Activated gamma-delta T cell treated with anti-CD3 and anti-CD28 coated beads, Interleukin-2, amount 50 U/mL, for 16 hours (primary cell): ENCODE data around the gene TNIK.

ENCODE experiments used
- DNase-seq: peaks from one replicate; pipeline ENCODE4 v3.0.0-alpha.2; 2020; ENCODE audit warnings: low read depth

The TNIK gene

DNA sequence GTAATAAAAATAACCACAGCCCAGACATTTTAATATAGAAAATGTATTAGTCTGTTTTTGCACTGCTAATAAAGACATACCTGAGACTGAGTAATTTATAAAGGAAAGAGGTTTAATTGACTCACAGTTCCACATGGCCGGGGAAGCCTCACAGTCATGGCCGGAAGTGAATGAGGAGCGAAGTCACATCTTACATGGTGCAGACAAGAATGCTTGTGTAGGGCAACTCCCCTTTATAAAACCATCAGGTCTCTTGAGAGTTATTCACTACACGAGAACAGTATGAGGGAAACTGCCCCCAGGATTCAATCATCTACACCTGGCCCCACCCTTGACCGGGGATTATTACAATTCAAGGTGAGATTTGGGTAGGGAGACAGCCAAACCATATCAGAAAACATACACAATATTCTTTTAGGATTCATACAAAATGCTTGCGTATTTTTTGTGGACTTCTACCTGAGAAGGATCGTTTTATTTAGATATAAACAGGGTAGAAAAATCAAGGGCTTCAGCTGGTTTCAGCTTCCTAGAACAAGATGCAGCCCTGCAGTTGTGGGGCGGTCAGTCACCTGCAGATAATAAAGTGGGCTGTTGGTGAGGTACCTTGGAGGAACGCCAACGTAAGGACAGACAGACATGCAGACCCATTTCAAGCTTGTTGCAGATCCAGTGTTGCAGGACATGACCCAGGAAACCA lies 101.9 kb downstream of the TNIK start:
- DNase-seq = no peak

DNA sequence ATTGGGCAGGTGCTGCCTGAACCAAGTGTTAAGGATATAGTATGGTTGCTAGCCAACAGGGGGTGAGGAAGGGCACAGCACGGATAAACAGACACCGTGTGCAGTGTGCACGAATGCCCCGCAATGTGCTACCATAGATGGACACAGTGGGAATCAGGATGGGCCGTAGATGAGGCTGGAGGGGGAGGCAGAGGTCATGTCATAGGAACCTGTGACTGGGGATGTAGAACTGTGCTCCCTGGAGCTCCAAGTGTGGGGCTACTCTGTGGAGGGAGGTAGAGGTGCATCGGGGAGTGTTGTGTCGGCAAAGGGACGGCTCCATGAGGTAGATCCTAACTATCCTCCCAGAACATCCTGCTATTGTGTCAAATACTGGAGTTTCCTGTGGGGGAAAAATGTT lies 102.5 kb downstream of the TNIK start:
- DNase-seq = no peak

DNA sequence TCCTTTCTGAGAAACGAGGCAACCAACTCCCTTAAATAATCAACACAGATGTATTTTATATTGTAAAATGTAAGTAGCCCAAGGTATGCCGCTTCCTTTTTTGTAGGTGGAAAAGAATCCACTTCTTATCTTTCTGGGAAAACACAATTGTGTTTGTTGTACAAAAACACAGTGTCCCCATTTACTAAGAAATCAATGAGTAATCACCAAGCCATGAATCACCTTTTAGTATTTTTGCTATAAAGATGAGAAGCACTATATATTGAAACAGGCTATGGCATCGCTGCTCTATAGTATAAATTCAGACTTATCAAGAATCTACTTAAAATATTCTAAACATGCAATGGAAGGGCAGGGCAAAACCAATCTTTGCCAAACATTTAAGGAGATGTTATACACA lies 104.0 kb downstream of the TNIK start:
- no peak for DNase-seq

DNA sequence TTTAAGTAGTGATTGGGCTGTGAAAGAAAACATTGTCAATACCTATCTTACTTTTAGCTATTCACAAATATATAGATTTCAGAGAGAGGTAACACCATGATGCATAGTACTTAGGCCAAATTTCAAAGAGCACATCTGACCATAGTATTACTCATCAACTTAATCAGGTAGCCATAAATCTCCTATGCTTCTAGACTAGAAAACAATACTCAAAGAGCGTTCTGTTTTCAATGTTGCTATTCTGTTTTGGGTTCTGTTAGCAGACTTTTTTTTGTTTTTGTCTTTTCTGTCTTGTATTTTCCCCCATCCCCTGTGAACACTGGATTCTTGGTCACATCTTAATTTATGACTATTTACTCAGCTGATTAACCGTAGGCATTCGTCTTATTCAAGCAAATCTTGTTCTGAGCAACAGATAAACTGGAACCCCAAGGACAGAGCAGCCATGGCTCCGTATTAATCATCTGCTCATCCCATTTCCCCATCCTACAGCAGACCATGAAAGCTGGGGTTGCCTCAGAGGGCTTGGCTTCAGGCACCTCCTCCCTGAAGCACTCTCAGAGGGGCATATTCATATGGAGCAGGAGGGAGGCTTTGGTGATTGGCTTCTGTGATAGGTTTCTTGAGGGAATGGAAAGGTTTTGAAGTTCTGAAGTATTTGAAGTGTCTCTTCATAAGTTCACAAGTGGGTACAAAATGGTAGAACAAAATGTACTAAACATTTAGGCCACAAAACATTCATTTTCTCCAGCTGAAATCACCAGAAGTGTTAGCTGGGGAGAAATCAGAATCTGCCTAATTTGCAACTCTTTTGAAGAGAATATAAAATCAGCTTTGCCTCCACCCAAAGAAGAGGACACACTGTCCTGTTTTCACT lies 105.3 kb downstream of the TNIK start:
- DNase-seq = no peak

DNA sequence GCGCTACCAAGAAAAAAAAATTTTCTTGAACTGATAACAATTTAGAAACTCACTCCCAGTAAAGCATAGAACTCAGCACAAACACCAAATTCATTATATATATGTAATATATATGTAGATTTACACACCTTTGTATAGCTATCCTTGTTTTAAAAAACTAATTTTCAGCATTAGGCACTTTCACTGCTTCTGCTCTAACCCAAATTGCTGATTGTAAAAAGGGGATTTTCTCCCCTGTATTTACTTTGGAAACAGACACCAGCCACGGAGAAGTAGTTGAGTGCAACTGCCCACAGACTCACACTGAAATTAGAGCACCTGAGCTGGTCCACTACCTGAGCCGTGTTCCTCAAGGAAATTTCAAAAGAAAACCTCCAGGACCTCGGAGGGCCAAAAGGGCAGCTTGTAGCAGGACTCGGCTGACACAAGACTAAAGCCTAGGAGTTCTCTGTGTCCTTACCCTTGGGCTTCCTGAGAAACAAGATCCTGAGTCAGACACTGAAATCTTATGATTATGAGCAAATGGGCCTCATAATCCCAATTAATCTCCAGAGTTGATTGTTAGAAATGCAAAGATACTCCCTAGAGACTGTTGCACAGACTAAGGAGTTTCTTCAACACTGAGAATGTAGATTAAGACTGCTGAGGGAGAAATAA lies 106.0 kb downstream of the TNIK start:
- no peak for DNase-seq

DNA sequence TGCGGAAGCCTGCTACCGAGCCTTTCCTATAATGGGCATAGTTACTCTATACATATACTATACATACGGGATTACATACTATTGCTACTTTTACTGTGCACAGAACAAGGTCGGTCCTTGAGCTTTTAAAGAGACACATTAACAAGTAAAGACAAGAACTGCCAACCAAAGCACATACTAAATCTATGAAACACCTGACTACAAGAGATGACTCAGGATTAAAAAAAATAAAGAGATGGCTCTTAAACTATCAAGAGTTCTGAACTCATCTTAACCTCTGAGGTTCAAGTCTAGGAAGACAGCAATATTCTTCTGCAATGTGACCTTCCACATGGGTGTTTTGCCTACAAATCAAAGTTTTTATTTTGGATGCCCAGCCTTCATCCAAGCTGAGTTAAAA lies 106.8 kb downstream of the TNIK start:
- DNase-seq = no peak

DNA sequence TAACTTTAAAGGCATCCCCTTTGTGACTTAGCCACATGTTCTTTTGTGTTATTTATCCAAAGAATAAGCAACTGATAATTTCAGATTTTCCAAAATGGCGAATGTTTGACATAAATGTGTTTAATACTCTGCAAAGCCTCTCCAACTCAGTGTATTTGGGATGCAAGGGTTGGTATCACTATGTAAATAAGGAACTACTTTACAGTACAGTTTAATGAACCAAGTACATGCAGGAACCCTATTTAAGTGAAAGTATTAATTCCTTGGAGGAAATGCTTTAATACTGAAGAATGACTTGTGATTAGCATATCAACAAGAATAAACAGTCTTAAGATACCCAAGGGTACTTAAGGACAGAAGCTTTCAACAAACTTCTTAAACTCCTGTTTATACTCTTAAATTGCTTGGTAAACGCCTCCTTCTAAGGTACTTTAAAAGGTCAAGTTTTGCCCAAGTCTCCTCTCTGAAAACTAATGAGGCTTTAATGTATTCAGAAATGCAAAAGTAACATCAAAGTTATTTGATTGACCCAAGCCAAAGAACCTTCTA lies 107.7 kb downstream of the TNIK start:
- DNase-seq = no peak

DNA sequence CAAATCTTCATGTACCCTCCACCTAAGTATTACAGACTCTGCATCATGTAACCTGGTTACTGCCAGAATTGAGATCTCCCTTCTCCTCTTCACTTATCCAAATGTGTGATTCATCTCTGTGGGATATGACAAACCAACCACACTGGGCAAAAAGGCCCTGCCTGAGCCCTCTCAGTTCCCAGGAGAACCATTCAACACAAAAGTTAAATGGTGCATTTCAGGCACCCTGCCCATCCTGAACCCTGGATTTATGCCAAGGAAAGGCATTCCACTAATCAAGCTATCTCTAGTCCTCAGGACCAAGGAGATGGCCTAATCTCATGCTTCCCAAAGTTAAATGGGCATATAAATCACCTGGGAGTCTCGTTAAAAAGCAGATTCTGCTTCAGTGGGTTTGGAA lies 108.5 kb downstream of the TNIK start:
- DNase-seq = no peak

DNA sequence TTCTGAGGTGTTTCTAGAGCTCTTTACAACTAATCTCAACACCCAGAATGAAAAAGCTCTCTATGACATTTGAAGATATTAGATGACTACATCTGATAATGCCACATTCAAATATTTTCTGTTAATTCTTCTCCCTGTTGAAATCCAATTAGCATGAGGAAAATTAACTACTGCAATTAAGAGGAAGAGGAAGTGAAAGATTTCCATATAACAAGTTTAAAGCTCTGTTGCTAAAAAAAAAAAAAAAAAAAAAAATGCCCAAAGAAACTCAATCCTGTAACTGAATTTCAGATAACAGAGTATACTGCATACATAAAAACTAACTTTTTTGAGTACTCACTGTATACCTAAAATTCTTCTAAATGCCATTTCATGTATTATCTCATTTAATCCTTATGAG lies 109.8 kb downstream of the TNIK start:
- DNase-seq = no peak

DNA sequence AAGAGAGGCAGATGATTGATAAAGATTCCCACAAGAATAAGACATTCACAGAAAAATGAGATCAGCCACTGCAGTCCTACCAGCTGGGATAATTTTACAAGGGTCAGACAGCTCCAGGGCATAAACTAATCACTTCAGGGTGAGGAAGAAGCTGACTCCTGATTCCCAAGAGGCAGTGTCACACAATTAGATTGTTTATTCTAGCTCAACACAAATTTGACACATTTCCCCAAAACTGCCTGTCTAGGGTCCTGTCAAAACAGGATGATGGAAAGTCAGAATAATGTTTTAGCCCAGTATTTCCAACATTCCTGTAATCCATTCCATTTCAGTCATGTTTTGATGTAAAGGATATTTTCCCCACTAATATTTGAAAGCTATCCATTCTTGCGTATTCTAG lies 110.8 kb downstream of the TNIK start:
- DNase-seq = no peak

DNA sequence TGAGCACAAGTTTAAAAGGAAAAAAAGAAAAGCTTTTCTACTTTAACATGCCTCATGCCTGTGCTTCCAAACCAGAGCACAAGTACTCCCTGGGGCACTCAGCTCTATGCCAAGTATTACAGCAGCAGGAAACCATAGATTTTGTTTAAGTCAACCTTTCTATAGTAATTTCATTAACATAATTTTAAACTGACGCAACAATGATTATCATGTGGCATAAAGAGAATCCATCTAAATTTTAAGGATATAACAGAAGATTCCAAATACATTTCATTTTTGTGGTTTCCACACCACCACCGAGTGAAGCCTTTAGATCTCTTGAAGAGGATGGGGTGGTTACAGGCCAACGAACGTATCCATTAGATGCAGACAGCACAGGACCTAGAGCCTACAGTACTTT lies 112.1 kb downstream of the TNIK start:
- DNase-seq = no peak

DNA sequence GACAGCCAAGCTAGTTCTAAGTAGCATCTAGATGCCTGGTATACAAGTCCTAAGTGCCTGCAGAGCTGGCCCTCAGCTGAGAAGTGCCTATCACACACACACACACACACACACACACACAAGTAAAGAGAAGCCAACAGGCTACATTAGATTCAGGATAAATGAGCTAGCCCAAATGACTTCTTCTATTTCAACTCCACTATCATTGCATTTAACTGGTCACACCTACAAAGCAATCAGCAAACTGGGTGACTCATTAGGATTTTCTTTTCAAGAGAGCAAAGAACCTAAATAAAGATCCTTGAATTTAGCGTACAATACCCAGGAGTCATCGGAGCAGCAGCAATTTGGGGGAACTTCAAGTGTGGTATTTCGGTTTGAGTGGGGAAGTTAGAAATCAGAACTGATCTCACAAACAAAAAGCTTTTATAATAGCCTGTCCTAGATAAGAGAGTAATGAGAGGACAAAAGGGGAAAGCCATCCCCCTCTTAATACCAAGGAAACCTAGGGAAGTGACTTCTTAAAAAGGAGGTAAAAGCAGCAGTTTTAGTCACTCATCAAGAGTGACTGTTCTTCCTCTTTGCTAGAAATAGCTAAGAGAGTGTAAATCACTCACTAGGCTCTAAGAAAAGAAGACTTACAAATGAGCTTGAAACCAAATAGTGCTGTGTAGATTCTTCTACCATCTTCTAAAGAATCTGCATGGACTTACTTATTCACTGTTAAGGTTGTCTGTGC lies 112.7 kb downstream of the TNIK start:
- no peak for DNase-seq

DNA sequence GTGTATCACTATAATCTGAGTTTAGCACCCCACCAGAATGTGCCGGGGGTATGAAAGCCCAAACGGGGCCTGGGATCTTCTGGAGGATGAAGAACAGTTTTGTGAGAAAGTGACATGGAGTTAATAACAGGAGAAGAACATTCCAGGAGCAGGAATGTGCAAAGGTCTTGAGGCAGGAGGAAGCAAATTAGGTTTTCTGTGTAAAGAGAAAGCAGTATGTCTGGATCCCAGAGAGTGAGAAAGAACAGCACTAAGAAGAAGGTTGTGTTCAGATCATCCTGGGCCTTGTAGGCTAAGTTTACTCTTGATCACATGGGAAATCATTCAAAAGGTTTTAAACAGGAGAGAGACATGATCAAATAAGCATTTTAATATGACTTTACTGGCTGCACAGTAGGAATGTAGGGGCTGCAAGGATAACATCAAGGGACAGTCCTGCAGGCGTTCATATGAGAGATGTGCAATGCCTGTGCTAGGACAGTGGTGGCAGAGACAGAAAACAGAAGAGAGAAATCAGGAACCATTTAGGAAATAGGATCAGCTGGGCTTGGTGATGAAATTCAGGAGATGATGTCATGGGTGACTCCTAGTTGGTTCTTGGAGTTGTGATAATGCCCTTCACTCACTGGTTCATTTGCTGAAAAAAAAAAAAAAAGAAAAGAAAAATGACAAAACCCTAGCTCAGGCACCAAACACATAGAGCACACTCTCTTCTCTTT lies 113.5 kb downstream of the TNIK start:
- DNase-seq = no peak

DNA sequence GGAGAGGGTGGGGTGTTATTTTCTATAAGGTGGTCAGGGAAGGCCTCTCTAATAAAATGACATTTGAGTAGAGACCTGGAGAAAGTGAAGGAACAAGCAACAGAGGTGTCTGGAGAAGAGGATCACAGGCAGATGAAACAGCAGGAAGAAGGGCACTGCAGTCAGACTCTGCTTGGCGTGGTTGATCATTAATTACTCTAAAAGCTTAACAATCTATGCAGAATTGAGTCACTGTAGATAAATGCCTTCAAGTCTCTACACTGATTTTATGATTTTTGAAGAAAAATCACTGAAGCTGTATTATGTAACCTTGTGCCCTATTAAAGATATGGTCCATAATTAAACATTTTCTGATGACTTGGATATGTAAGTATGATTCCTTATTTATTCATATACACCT lies 114.2 kb downstream of the TNIK start:
- no peak for DNase-seq

DNA sequence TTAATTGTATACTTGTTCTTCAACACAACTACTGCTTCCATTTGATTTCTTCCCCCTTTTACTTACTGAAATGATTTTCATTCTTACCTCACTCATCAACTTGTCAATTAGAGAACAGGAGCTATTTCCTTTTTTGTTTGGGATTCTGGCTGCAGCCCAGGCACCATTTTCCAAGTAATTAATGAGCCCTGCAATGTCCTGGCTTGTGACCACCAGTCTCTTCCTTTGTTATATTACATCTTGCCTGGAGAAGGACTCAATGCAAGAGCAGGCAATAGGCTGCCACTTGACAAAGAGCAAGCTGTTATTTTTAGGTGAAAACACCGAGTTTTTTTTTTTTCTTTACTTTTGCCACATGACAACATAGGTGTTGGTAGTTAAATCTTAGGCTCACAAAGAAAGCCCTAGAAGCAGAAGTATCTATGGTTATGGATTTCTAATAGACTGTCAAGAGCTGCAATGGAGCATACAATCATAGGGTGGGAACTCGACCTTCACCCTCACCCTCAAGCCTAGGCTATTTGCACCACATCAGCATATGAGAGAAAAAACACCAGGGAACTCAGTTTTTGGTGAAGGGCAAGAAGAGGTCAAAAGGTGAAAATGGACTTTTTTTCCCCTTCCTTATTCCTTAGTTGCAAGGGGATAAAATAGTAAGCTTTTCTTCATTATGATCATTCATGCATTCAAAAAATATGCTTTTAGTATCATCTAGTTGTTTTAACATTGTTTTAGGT lies 114.9 kb downstream of the TNIK start:
- DNase-seq = no peak

DNA sequence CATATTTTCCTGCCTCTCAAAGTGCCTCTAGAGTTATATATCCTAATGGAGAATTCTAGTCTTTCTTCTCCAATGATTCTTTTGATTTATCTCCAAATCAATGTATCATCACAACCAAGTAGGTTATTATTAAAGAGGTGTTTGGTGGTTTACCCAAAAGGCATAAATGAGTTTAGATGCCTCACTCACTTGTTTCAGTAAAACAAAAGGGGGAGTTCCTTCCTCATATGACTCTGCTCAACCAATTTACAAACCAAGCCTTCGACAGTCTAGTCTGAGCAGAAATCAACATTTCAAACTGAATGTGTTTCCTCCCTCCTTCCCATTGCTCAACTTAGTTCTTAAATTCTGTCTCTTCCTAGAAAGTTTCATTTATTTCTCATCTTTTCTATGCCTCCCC lies 116.5 kb downstream of the TNIK start:
- no peak for DNase-seq

DNA sequence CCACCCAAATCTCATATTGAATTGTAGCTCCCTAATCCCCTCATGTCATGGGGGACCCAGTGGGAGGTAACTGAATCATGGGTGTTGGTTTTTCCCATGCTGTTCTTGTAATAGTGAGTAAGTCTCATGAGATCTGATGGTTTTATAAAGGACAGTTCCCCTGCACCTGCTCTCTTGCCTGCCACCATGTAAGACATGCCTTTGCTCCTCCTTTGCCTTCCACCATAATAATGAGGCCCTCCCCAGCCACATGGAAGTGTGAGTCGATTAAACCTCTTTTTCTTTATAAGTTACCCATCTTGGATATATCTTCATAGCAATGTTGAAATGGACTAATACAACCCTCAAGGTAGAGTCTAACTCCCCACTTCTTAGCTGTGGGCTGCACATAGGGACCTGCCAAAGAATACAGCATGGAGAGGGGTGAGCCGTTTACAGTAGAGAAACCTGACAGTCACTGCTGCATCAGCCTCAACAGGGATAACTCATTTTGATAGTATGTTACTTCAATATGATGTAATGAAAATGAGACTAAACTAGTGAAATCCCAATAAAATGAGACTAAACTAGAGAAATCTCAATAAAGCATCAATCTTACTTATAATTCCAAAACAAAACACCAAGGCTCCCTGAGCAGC lies 117.3 kb downstream of the TNIK start:
- no peak for DNase-seq

DNA sequence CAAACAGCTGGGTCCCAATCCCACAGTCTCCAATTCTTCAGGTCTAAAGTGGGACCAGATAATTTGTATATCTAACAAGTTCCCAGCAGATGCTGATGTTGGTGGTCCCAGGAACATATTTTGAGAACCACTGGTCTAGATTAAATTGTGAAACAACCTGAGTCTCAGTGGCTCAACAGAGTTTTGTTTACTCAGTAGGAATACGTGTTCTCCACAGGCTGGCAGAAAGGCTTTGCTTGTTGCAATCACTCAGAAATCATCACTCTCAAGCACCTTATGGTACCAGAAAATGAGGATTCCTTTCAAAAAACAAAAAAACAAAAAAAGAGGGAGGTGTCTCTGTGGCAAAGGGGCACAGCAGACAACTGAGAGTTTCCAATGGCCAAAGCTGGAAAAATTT lies 118.0 kb downstream of the TNIK start:
- no peak for DNase-seq

DNA sequence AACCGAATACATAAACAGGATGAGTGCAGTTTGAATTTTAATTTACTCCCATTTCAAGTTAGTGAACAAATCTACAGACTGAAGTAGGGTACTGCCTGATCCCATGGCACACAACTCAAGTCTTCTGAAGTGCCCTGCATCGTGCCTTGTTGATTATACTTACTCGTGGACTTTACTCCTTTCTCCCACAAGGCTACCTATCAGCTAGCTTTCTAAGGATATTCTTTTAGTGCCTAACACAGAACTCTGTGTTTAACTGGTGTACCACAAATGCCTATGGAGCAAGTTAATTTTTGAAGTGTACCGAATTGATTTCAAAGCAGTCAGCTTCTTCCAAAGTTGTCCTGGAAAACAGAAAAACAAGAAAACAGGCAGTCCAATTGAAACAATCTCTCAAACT lies 119.8 kb downstream of the TNIK start:
- DNase-seq = no peak

DNA sequence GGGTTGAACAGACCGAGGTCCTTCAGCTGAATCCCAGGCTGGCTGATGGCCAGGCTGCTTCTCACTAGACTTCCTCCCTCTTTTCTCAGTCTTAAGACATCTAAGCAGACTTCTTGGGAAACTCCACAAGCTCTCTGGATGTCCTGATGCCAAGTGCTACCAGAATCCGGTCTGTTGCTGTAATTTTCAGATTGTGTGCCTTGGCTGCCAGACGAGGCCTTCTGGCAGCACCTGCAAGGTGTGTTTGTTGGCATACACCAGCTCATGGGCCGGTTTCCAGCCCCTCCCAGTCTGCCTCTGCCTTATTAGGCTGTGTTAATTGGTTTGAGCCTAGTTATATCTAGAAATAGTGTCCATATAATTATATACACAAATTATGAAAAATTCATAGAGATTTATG lies 120.6 kb downstream of the TNIK start:
- no peak for DNase-seq
